ENCODE results near the gene RAB5A. TPM values are rescaled to one million over a fixed set of nuclear protein-coding genes. Genes with fewer than 3 reads are reported as not detected.

RAB5A gene
- total RNA-seq, 1 donor from 2014 or later = 55.7 TPM

DNA sequence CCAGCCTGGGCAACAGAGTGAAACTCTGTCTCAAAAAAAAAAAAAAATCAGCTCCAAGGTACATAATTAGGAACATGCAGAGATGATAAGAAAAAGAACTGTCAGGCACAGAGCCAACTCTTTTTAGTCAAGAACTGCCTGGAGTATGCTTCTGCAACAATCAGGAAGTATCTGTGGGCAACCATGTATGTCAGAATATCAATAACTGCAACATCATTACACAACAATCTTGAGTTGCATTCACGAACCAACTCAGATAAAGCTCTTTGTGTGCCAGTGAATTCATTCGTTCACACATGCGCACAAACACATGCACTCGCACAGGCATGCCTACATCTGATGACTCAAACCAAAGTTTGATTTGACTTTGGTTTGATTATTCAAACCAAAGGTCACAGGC lies 45.0 kb upstream of the RAB5A start:
- no peaks in the 10 kb centered on the region for H3K36me3 ChIP-seq
- no peak for DNase-seq (ENCODE audit: extremely low spot score in 2 of 2)

GRCh38 chr3:19903649-19904048 lies 43.2 kb upstream of the RAB5A start:
- TF ChIP-seq CTCF (IDR thresholded peaks at IDR 0.05) = no peak
- TF ChIP-seq POLR2AphosphoS5 (IDR thresholded peaks at IDR 0.05; ENCODE audit: insufficient read depth in 1 of 2, low read depth in 1 of 2) = no peak
- TF ChIP-seq POLR2A (IDR thresholded peaks at IDR 0.05) = no peak
- Histone ChIP-seq H3K4me3 (no peak overlapping the region), H3K36me3 (no peaks in the 10 kb centered on the region), H3K27ac (no peak overlapping the region), H3K27me3 (no peaks in the 10 kb centered on the region), H3K9me3 (no peaks in the 10 kb centered on the region), H3K4me1 (no peaks in the 10 kb centered on the region)
- DNase-seq (ENCODE audit: extremely low spot score in 2 of 2) = no peak
- intact Hi-C loops (cut with DNase I) = no loop called here

More for the DNA sequence above, 45.0 kb upstream of the RAB5A start:
- intact Hi-C loops (cut with DNase I) = no loop called here
- Histone ChIP-seq H3K9me3 (no peaks in the 10 kb centered on the region), H3K4me3 (no peak overlapping the region), H3K4me1 (no peaks in the 10 kb centered on the region), H3K27ac (no peak overlapping the region), H3K27me3 (no peaks in the 10 kb centered on the region)
- no peak for TF ChIP-seq POLR2A (IDR thresholded peaks at IDR 0.05)
- no peak for TF ChIP-seq CTCF (IDR thresholded peaks at IDR 0.05)

GRCh38 chr3:19907523-19907922 lies 39.4 kb upstream of the RAB5A start:
- TF ChIP-seq CTCF (IDR thresholded peaks at IDR 0.05) = no peak
- TF ChIP-seq POLR2AphosphoS5 (IDR thresholded peaks at IDR 0.05; ENCODE audit: insufficient read depth in 1 of 2, low read depth in 1 of 2) = no peak
- TF ChIP-seq POLR2A (IDR thresholded peaks at IDR 0.05) = no peak
- no peak overlapping the region for H3K4me3 ChIP-seq
- intact Hi-C loops (cut with DNase I) = no loop called here

GRCh38 chr3:19911452-19911851 lies 35.4 kb upstream of the RAB5A start:
- no peak for TF ChIP-seq POLR2AphosphoS5 (IDR thresholded peaks at IDR 0.05; ENCODE audit: insufficient read depth in 1 of 2, low read depth in 1 of 2)
- TF ChIP-seq POLR2A (IDR thresholded peaks at IDR 0.05) = no peak
- no peak for TF ChIP-seq CTCF (IDR thresholded peaks at IDR 0.05)
- Histone ChIP-seq H3K27me3 (no peaks in the 10 kb centered on the region), H3K27ac (no peak overlapping the region), H3K4me1 (no peaks in the 10 kb centered on the region), H3K9me3 (no peaks in the 10 kb centered on the region), H3K36me3 (no peaks in the 10 kb centered on the region), H3K4me3 (no peak overlapping the region)
- intact Hi-C loops (cut with DNase I) = no loop called here
- DNase-seq (ENCODE audit: extremely low spot score in 2 of 2) = no peak

More at GRCh38 chr3:19907523-19907922, 39.4 kb upstream of the RAB5A start:
- no peaks in the 10 kb centered on the region for H3K4me1 ChIP-seq
- no peak overlapping the region for H3K27ac ChIP-seq
- no peaks in the 10 kb centered on the region for H3K9me3 ChIP-seq
- no peaks in the 10 kb centered on the region for H3K36me3 ChIP-seq
- no peak for DNase-seq (ENCODE audit: extremely low spot score in 2 of 2)
- no peaks in the 10 kb centered on the region for H3K27me3 ChIP-seq

DNA sequence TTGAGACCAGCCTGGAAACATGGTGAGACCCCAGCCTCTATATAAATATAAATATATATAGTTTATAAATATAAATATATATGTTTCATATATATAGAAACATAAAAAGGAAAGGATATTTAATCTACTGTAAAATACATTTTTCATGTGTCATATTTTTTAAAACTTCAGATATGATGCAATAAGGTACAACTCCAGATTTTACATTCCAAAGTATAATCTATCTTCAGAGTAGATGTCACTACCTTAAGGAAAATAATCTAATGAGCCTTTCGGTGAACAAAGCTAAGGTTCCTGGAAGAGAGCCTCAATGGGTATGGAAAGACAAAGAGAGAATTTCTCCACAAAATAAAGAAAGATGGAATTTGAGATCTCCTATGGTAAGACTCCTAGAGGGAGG lies 29.7 kb upstream of the RAB5A start:
- Histone ChIP-seq H3K27ac (no peak overlapping the region), H3K4me3 (no peak overlapping the region), H3K9me3 (no peaks in the 10 kb centered on the region), H3K36me3 (no peaks in the 10 kb centered on the region), H3K4me1 (no peaks in the 10 kb centered on the region), H3K27me3 (no peaks in the 10 kb centered on the region)
- TF ChIP-seq POLR2A (IDR thresholded peaks at IDR 0.05) (no peak), CTCF (IDR thresholded peaks at IDR 0.05) (no peak), POLR2AphosphoS5 (IDR thresholded peaks at IDR 0.05; ENCODE audit: insufficient read depth in 1 of 2, low read depth in 1 of 2) (no peak)
- intact Hi-C loops (cut with DNase I) = no loop called here
- no peak for DNase-seq (ENCODE audit: extremely low spot score in 2 of 2)

All from vagina (tissue), 2 donors.